NOMO-1 (cell line): Measurements from ENCODE around the gene TBKBP1.
A peak's percentile ranks its signal among the peaks of the same experiment; 100 is the strongest.
"Not testable (repeated sequence)": the region's sequence is repeated elsewhere in the genome, so short reads cannot be mapped to it uniquely, and the experiment has no call there.

Source experiments
- DNase-seq, 2 experiments: peaks; one replicate each; lab custom pipeline; 2025; ENCODE audit not compliant: unreplicated experiment in 2 of 2; lab: John Stamatoyannopoulos, UW

Gene TBKBP1

GRCh38 chr17:47729476-47729875 is 35.5 kb downstream of the TBKBP1 start:
- DNase-seq = no peak

- no peak for DNase-seq
These were observed 36.7 kb downstream of the TBKBP1 start for GRCh38 chr17:47730681-47731080.

GRCh38 chr17:47731396-47731795 is 37.4 kb downstream of the TBKBP1 start:
- no peak for DNase-seq

- DNase-seq = no peak
These were observed 38.6 kb downstream of the TBKBP1 start for GRCh38 chr17:47732399-47733046.

GRCh38 chr17:47733047-47733673 is 39.2 kb downstream of the TBKBP1 start, which contains the start of gene TBX21:
TSS of gene TBX21 (plus strand) at chr17:47733236. CDS start at chr17:47733455, 219 bp downstream.
- peak; percentile 88 to 89 for DNase-seq

- no peak for DNase-seq
These were observed 39.9 kb downstream of the TBKBP1 start for GRCh38 chr17:47733674-47734410.

GRCh38 chr17:47735139-47735464 is 41.1 kb downstream of the TBKBP1 start:
- DNase-seq = no peak

- DNase-seq = no peak
These were observed 41.6 kb downstream of the TBKBP1 start for GRCh38 chr17:47735536-47736011.

GRCh38 chr17:47736501-47737495 is 42.8 kb downstream of the TBKBP1 start:
- no peak for DNase-seq

GRCh38 chr17:47738178-47738577 is 44.2 kb downstream of the TBKBP1 start:
- no peak for DNase-seq

- no peak for DNase-seq
These were observed 45.2 kb downstream of the TBKBP1 start for GRCh38 chr17:47739150-47739549.

- DNase-seq = not testable (repeated sequence)
These were observed 46.0 kb downstream of the TBKBP1 start for GRCh38 chr17:47739945-47740344.

GRCh38 chr17:47741109-47741792 is 47.3 kb downstream of the TBKBP1 start:
- no peak for DNase-seq

- DNase-seq = no peak
These were observed 47.8 kb downstream of the TBKBP1 start for GRCh38 chr17:47741793-47742145.

- no peak for DNase-seq
These were observed 48.6 kb downstream of the TBKBP1 start for GRCh38 chr17:47742319-47743181.

- DNase-seq = no peak
These were observed 50.4 kb downstream of the TBKBP1 start for GRCh38 chr17:47744168-47745036.

- no peak for DNase-seq
These were observed 51.0 kb downstream of the TBKBP1 start for GRCh38 chr17:47745037-47745380.

- no peak for DNase-seq
These were observed 57.5 kb downstream of the TBKBP1 start for GRCh38 chr17:47751471-47751870.
